Breast epithelium (tissue), 3 donors: Measurements from ENCODE around the gene GMDS.

ENCODE experiments used
- POLR2A ChIP-seq: fragments of 450-650 bp; IDR thresholded peaks from one replicate; pipeline ENCODE4 v1.6.1; 2016; ENCODE audit warnings: antibody characterized with exemption, mild to moderate bottlenecking, moderate library complexity
- POLR2AphosphoS5 ChIP-seq, 3 donors: sonication (generic); formaldehyde crosslinking; IDR thresholded peaks; one replicate each; pipeline ENCODE4 v1.6.1; 2017; ENCODE audit warnings: antibody characterized with exemption in 3 of 3
- TF ChIP-seq, protein P1 (sequence below), 3 donors: fragments of 450-650 bp; IDR thresholded peaks; one replicate each; pipeline ENCODE4 v1.5.1; 2016 to 2017; ENCODE audit warnings: antibody characterized with exemption in 3 of 3, mild to moderate bottlenecking in 3 of 3, moderate library complexity in 3 of 3

DNA sequence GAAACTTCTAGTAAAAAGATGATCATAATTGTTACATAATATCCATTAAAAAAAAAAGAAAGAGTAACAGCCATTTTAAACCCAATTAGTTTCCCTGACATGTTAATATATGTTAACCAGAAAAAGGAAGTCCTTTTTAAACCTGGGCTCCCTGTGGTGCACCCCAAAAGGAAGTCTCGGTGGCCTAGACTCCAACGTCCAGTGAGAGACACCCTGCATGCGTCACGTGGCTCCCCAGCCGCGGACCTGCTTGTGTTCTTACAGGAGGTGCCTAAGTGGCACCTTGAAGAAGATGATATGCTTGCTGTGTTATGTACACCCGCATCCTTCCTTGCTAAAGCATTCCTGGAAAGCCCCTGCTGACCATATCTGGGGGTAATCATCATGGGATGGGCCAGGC, 585.6 kb downstream of the GMDS start:
- TF ChIP-seq, protein P1, sequence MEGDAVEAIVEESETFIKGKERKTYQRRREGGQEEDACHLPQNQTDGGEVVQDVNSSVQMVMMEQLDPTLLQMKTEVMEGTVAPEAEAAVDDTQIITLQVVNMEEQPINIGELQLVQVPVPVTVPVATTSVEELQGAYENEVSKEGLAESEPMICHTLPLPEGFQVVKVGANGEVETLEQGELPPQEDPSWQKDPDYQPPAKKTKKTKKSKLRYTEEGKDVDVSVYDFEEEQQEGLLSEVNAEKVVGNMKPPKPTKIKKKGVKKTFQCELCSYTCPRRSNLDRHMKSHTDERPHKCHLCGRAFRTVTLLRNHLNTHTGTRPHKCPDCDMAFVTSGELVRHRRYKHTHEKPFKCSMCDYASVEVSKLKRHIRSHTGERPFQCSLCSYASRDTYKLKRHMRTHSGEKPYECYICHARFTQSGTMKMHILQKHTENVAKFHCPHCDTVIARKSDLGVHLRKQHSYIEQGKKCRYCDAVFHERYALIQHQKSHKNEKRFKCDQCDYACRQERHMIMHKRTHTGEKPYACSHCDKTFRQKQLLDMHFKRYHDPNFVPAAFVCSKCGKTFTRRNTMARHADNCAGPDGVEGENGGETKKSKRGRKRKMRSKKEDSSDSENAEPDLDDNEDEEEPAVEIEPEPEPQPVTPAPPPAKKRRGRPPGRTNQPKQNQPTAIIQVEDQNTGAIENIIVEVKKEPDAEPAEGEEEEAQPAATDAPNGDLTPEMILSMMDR (IDR thresholded peaks at IDR 0.05), result no peak
- TF ChIP-seq POLR2A (no peak), POLR2AphosphoS5 (IDR thresholded peaks at IDR 0.05) (no peak)
